NCI-H2081 treated with DMSO at 0.1 percent for 48 hours (cell line): ENCODE data around the gene SLC16A4.

Source experiments
- DNase-seq: peaks from one replicate; lab custom pipeline; 2025; lab: John Stamatoyannopoulos, UW

The SLC16A4 gene

GRCh38 chr1:110326826-110327225 is 64.0 kb downstream of the SLC16A4 start:
- DNase-seq = no peak

- no peak for DNase-seq
Measured at GRCh38 chr1:110324667-110325066, 66.2 kb downstream of the SLC16A4 start.

GRCh38 chr1:110321846-110322245 is 69.0 kb downstream of the SLC16A4 start:
- DNase-seq = no peak

GRCh38 chr1:110321045-110321444 is 69.8 kb downstream of the SLC16A4 start:
- DNase-seq = no peak

GRCh38 chr1:110320168-110320518 is 70.7 kb downstream of the SLC16A4 start:
- DNase-seq = no peak

- DNase-seq = no peak
Measured at GRCh38 chr1:110319332-110320167, 71.3 kb downstream of the SLC16A4 start.

- no peak for DNase-seq
Measured at GRCh38 chr1:110318046-110318445, 72.8 kb downstream of the SLC16A4 start.

GRCh38 chr1:110316735-110317134 is 74.1 kb downstream of the SLC16A4 start:
- no peak for DNase-seq
